ENCODE results near the gene DCST1. TPM values are rescaled to one million over a fixed set of nuclear protein-coding genes. Genes with fewer than 3 reads are reported as not detected.

Gene DCST1
- total RNA-seq, 1 experiment from 2014 or later: 0.32 TPM

GRCh38 chr1:155011437-155012025 lies 22.1 kb upstream of the DCST1 start:
- Histone ChIP-seq H3K4me1 (ENCODE audit: control insufficient read depth in 1 of 2, insufficient read depth in 2 of 2, low read length in 2 of 2) (peaks cover 7 to 61% of the 10 kb centered on the region in 2 experiments), H3K9ac (ENCODE audit: low read length) (no peak overlapping the region)
- CTCF ChIA-PET: no interaction called here

More at GRCh38 chr1:155011437-155012025, 22.1 kb upstream of the DCST1 start:
- Histone ChIP-seq H3K4me2 (ENCODE audit: low read length) (peak overlapping the region; percentile 53), H3K36me3 (ENCODE audit: control insufficient read depth in 1 of 2, insufficient read depth in 2 of 2, low read length in 2 of 2) (peaks cover 13 to 23% of the 10 kb centered on the region in 2 experiments; a peak in 3 of 4 replicates), H2AFZ (ENCODE audit: low read depth, low read length, poor library complexity, severe bottlenecking) (no peak overlapping the region), H3K4me3 (replicated peaks in 1 of 2; ENCODE audit: low read depth in 1 of 2, low read length in 2 of 2) (no peak overlapping the region), H3K9me3 (ENCODE audit: control insufficient read depth in 1 of 2, insufficient read depth in 1 of 2, low read depth in 1 of 2, low read length in 2 of 2) (no peaks in the 10 kb centered on the region), H4K20me1 (ENCODE audit: insufficient read depth) (no peaks in the 10 kb centered on the region), H3K27me3 (ENCODE audit: insufficient read depth, low read length) (no peaks in the 10 kb centered on the region), H3K27ac (ENCODE audit: low read depth, low read length) (no peak overlapping the region), H3K79me2 (ENCODE audit: insufficient read depth, low read length) (peaks cover 63% of the 10 kb centered on the region), H3K9me2 (ENCODE audit: insufficient read depth) (no peaks in the 10 kb centered on the region)
- ATAC-seq (no peak; the same call in 1 of the 2 replicates), DNase-seq (ENCODE audit: low read depth, low spot score) (no peak)
- RAD21 ChIA-PET (ENCODE audit: low non-redundant PET in 1 of 2, low total read pairs in 2 of 2, uncharacterized antibody in 2 of 2, unreplicated experiment in 2 of 2): no interaction called here
- no TSS peak for BruUV-seq (replicated peaks)
- POLR2A ChIA-PET: interaction anchor here (0.5 to 1.0 kb wide), 2 partner anchors 10 to 20 kb away, joined by 3 read pairs; no protein-coding TSS in a partner anchor
- intact Hi-C loops (cut with micrococcal nuclease): no loop called here
- TF ChIP-seq YY1 (IDR thresholded peaks at IDR 0.05; ENCODE audit: extremely low read depth, insufficient replicate concordance, low read depth, low read length): no peak
- TF ChIP-seq SP1 (IDR thresholded peaks at IDR 0.05; ENCODE audit: low read depth): no peak
- no peak for TF ChIP-seq POLR2A (IDR thresholded peaks at IDR 0.05; ENCODE audit: borderline replicate concordance, extremely low read depth, insufficient read depth, insufficient read length)
- no peak for TF ChIP-seq CEBPB (IDR thresholded peaks at IDR 0.05; ENCODE audit: low read depth)
- no peak for TF ChIP-seq CBX3 (IDR thresholded peaks at IDR 0.05; ENCODE audit: low read depth)
- TF ChIP-seq, protein P1, sequence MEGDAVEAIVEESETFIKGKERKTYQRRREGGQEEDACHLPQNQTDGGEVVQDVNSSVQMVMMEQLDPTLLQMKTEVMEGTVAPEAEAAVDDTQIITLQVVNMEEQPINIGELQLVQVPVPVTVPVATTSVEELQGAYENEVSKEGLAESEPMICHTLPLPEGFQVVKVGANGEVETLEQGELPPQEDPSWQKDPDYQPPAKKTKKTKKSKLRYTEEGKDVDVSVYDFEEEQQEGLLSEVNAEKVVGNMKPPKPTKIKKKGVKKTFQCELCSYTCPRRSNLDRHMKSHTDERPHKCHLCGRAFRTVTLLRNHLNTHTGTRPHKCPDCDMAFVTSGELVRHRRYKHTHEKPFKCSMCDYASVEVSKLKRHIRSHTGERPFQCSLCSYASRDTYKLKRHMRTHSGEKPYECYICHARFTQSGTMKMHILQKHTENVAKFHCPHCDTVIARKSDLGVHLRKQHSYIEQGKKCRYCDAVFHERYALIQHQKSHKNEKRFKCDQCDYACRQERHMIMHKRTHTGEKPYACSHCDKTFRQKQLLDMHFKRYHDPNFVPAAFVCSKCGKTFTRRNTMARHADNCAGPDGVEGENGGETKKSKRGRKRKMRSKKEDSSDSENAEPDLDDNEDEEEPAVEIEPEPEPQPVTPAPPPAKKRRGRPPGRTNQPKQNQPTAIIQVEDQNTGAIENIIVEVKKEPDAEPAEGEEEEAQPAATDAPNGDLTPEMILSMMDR (IDR thresholded peaks at IDR 0.05 in 2 of 3, conservative IDR thresholded peaks at IDR 0.05 in 1 of 3; ENCODE audit: borderline replicate concordance in 1 of 3, insufficient read depth in 1 of 3, low read depth in 2 of 3, low read length in 2 of 3): no peak
- TF ChIP-seq ZNF274 (IDR thresholded peaks at IDR 0.05; ENCODE audit: low read depth, low read length): no peak
- TF ChIP-seq EGR1 (IDR thresholded peaks at IDR 0.05; ENCODE audit: low read depth): no peak
